ENCODE data around the gene MASTL.

GRCh38 chr10:27203806-27204205 is 48.7 kb downstream of the MASTL start:
- TF ChIP-seq POLR2A (IDR thresholded peaks at IDR 0.05) (no peak), CTCF (IDR thresholded peaks at IDR 0.05) (no peak)

Measured in esophagus squamous epithelium (tissue), 4 donors.